ENCODE results near the gene TMEM100. TPM values are rescaled to one million over a fixed set of nuclear protein-coding genes. Genes with fewer than 3 reads are reported as not detected.

The TMEM100 gene
- total RNA-seq, 1 donor from 2014 or later = 3.4 TPM

DNA sequence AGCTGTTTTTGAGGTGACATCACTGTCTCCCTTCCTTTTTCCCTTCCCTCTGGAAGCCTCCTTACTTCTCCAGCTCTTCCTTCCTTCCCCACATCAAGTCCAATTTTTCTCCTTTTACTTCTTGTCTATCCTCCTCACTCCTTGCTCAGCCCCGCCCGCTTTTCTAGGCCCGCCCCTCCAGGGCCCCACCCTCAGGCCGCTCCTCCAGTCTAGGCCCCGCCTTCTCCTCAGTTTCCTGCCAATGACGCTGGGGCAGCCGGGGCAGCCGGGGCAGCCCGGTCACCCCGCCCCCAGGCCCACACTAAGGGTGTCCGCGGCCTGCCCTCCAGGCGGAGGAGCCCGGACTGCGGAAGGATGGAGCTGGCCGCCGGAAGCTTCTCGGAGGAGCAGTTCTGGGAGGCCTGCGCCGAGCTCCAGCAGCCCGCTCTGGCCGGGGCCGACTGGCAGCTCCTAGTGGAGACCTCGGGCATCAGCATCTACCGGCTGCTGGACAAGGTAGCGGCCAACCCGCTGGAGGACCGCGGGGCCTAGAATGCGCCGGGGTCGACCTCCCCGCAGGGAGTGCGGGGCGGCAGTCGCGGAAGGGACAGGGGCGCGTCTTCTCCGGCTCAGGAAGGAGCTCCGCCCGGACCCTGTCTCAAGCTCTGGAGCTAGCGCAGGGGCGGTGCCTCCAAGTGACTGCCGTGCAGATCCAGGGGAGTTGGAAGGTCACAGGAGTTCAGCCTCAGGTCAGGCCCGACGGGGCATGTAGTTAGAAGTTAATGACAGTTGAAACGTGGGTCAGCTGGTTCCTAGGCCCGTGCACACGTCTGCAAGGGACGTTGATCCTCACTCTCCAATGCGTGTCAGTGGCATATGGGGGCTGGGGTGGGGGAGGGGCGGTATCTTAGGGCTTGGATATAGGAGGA lies 28.3 kb upstream of the TMEM100 start, which contains the start of gene PCTP:
TSS of gene PCTP (plus strand) at position 302 of the 908 bp plus-strand sequence. CDS start at position 355, 53 bp downstream.
- peak within 1 kb of the TSS; percentile 81 for H3K27ac Mint-ChIP-seq (ENCODE audit: unreplicated experiment)
- TF ChIP-seq, protein P1, sequence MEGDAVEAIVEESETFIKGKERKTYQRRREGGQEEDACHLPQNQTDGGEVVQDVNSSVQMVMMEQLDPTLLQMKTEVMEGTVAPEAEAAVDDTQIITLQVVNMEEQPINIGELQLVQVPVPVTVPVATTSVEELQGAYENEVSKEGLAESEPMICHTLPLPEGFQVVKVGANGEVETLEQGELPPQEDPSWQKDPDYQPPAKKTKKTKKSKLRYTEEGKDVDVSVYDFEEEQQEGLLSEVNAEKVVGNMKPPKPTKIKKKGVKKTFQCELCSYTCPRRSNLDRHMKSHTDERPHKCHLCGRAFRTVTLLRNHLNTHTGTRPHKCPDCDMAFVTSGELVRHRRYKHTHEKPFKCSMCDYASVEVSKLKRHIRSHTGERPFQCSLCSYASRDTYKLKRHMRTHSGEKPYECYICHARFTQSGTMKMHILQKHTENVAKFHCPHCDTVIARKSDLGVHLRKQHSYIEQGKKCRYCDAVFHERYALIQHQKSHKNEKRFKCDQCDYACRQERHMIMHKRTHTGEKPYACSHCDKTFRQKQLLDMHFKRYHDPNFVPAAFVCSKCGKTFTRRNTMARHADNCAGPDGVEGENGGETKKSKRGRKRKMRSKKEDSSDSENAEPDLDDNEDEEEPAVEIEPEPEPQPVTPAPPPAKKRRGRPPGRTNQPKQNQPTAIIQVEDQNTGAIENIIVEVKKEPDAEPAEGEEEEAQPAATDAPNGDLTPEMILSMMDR (IDR thresholded peaks at IDR 0.05) = peak; percentile 61
- peak; percentile 97 for DNase-seq (ENCODE audit: extremely low spot score, unreplicated experiment)
- H3K27me3 Mint-ChIP-seq (ENCODE audit: unreplicated experiment) = peaks cover 32% of the 10 kb centered on the region
- H3K4me1 Mint-ChIP-seq (ENCODE audit: unreplicated experiment) = peaks cover 17% of the 10 kb centered on the region
- peaks cover 14% of the 10 kb centered on the region for H3K36me3 Mint-ChIP-seq (ENCODE audit: unreplicated experiment)
- no peaks in the 10 kb centered on the region for H3K9me3 Mint-ChIP-seq (ENCODE audit: unreplicated experiment)
- peak within 1 kb of the TSS; percentile 84 for H3K4me3 Mint-ChIP-seq (ENCODE audit: unreplicated experiment)

DNA sequence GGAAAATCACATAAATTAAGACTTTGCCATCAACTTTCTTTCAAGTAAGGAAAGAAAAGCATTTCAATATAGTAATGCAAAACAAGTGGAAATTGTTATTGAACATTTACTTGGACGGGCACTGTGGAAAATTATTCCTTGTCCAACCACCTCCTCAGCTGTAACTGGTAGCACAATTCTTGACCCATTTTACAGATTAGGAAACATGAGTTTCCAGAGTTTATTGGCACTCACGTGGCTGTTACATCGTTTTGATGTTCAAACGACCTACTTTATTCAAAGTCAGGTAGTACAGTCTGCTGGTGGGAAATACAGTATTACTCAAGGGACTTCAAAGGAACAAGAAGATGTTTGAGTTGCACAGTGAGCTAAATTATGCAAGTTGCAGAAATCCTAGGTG lies 27.3 kb upstream of the TMEM100 start:
- DNase-seq (ENCODE audit: extremely low spot score, unreplicated experiment) = no peak
- TF ChIP-seq, protein P1 (IDR thresholded peaks at IDR 0.05) = no peak
- Mint-ChIP-seq H3K4me3 (ENCODE audit: unreplicated experiment) (peak overlapping the region; percentile 84), H3K4me1 (ENCODE audit: unreplicated experiment) (peaks cover 17% of the 10 kb centered on the region), H3K36me3 (ENCODE audit: unreplicated experiment) (peaks cover 14% of the 10 kb centered on the region), H3K27ac (ENCODE audit: unreplicated experiment) (no peak overlapping the region), H3K27me3 (ENCODE audit: unreplicated experiment) (peaks cover 39% of the 10 kb centered on the region), H3K9me3 (ENCODE audit: unreplicated experiment) (no peaks in the 10 kb centered on the region)

DNA sequence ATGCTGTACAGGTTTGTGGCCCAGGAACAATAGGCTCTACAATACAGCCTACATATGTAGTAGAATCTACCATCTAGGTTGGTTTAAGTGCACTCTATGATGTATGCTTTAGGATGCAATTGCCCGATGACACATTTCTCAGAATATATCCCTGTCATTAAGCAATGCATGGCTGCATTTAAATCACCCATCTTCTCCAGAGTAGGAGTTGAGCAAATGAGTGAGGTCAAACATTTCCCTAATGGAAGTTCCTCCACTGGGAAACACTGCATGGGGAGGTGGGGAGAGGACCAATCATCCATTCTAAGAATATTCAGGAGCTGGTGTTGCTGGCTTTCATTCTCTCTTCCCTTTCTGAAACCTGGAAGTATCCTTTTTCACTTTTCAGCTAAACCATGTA lies 26.2 kb upstream of the TMEM100 start:
- DNase-seq (ENCODE audit: extremely low spot score, unreplicated experiment) = no peak
- Mint-ChIP-seq H3K27ac (ENCODE audit: unreplicated experiment) (no peak overlapping the region), H3K27me3 (ENCODE audit: unreplicated experiment) (peaks cover 41% of the 10 kb centered on the region), H3K4me1 (ENCODE audit: unreplicated experiment) (peaks cover 17% of the 10 kb centered on the region), H3K9me3 (ENCODE audit: unreplicated experiment) (no peaks in the 10 kb centered on the region), H3K36me3 (ENCODE audit: unreplicated experiment) (peaks cover 8% of the 10 kb centered on the region), H3K4me3 (ENCODE audit: unreplicated experiment) (no peak overlapping the region)
- TF ChIP-seq, protein P1 (IDR thresholded peaks at IDR 0.05) = no peak

DNA sequence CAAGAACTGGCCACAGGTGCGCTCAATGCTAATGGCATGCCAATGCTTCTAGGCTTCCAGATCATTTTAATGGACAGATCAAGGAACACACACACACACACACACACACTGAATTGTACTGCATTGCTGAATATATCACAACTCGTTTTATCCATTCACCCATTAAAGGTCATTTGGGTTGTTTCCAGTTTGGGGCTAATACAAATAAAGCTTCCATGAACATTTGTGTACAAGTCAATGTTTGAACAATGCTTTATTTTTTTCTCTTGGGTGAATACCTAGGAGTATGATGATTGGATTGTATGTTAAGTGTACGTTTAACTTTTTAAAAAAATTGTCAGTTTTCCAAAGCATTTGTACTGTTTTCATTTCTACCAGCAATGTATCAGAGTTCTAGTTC lies 24.5 kb upstream of the TMEM100 start:
- H3K36me3 Mint-ChIP-seq (ENCODE audit: unreplicated experiment) = peaks cover 2% of the 10 kb centered on the region
- H3K4me3 Mint-ChIP-seq (ENCODE audit: unreplicated experiment) = no peak overlapping the region
- TF ChIP-seq, protein P1 (IDR thresholded peaks at IDR 0.05) = no peak
- H3K27ac Mint-ChIP-seq (ENCODE audit: unreplicated experiment) = no peak overlapping the region
- no peaks in the 10 kb centered on the region for H3K9me3 Mint-ChIP-seq (ENCODE audit: unreplicated experiment)
- DNase-seq (ENCODE audit: extremely low spot score, unreplicated experiment) = no peak
- peaks cover 11% of the 10 kb centered on the region for H3K4me1 Mint-ChIP-seq (ENCODE audit: unreplicated experiment)
- peaks cover 51% of the 10 kb centered on the region for H3K27me3 Mint-ChIP-seq (ENCODE audit: unreplicated experiment)

DNA sequence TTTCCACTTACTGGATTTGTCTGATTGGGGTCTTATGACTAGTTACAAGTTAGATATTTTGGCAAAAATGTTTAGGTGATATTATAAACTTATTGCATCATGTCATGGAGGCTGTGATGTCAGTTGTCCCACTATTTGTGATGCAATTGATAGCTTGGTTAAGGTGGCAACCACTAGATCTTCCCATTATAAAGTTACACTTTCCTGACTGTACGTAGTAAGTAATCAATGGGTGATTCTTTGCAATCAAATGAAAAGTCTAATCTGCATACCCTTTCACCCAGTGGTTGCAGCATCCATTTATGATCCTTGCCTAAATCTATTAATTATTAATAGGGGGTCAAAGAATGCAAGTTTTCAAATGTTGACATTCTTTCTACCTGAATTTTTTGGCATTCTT lies 23.8 kb upstream of the TMEM100 start:
- Mint-ChIP-seq H3K27ac (ENCODE audit: unreplicated experiment) (no peak overlapping the region), H3K36me3 (ENCODE audit: unreplicated experiment) (peaks cover 2% of the 10 kb centered on the region), H3K27me3 (ENCODE audit: unreplicated experiment) (peaks cover 56% of the 10 kb centered on the region), H3K9me3 (ENCODE audit: unreplicated experiment) (no peaks in the 10 kb centered on the region), H3K4me3 (ENCODE audit: unreplicated experiment) (no peak overlapping the region), H3K4me1 (ENCODE audit: unreplicated experiment) (peaks cover 3% of the 10 kb centered on the region)
- no peak for DNase-seq (ENCODE audit: extremely low spot score, unreplicated experiment)
- TF ChIP-seq, protein P1 (IDR thresholded peaks at IDR 0.05) = no peak

Measured in osteocyte (in vitro differentiated cells).